Suprapubic skin (tissue), 4 donors: ENCODE measurements around the gene LILRA2. TPM values are rescaled to one million over a fixed set of nuclear protein-coding genes. Genes with fewer than 3 reads are reported as not detected.
"Not testable (repeated sequence)": the region's sequence is repeated elsewhere in the genome, so short reads cannot be mapped to it uniquely, and the experiment has no call there.

Source experiments
- DNase-seq, 2 donors: peaks; one replicate each; pipeline ENCODE4 v3.0.0-alpha.2; 2019; ENCODE audit warnings: low spot score in 2 of 2
- H3K27ac ChIP-seq: fragments of 200-600 bp; sonication (generic); one replicate; pipeline ENCODE4 v1.5.1; 2019
- H3K27me3 ChIP-seq: fragments of 200-600 bp; sonication (generic); one replicate; pipeline ENCODE4 v1.5.1; 2019
- H3K36me3 ChIP-seq: fragments of 200-600 bp; sonication (generic); one replicate; pipeline ENCODE4 v1.5.1; 2019
- H3K4me1 ChIP-seq: fragments of 200-600 bp; sonication (generic); one replicate; pipeline ENCODE4 v1.5.1; 2019
- H3K4me3 ChIP-seq: fragments of 200-600 bp; sonication (generic); one replicate; pipeline ENCODE4 v1.5.1; 2019; ENCODE audit warnings: mild to moderate bottlenecking
- H3K9me3 ChIP-seq: fragments of 200-600 bp; sonication (generic); one replicate; pipeline ENCODE4 v1.5.1; 2019
- EP300 ChIP-seq: sonication (generic); formaldehyde crosslinking; IDR thresholded peaks from one replicate; pipeline ENCODE4 v1.6.1; 2017; ENCODE audit warnings: antibody characterized with exemption
- POLR2A ChIP-seq, 2 donors: fragments of 450-650 bp; IDR thresholded peaks; one replicate each; pipeline ENCODE4 v1.6.1; 2017; ENCODE audit warnings: antibody characterized with exemption in 2 of 2, mild to moderate bottlenecking in 2 of 2, moderate library complexity in 2 of 2
- POLR2AphosphoS5 ChIP-seq, 3 donors: sonication (generic); formaldehyde crosslinking; IDR thresholded peaks; one replicate each; pipeline ENCODE4 v1.6.1; 2017; ENCODE audit warnings: antibody characterized with exemption in 3 of 3
- WGBS: methylation state at CpG from one replicate; pipeline ENCODE4 v1.1.5; 2018; 5-methylcytosine and 5-hydroxymethylcytosine counted together
- total RNA-seq, 4 donors: library from RNA; depleted of rRNA; stranded (reverse); fragments of >200 nt; gene quantifications; one replicate each; pipeline ENCODE4 v1.1.0, GENCODE V29; 2016
- TF ChIP-seq, protein P1 (sequence below), 2 donors: fragments of 200-600 bp in 1 of 2; fragments of 450-650 bp in 1 of 2; sonication (generic) in 1 of 2; IDR thresholded peaks; one replicate each; pipeline ENCODE4 v1.5.1; 2016 to 2019; ENCODE audit warnings: antibody characterized with exemption in 2 of 2, mild to moderate bottlenecking in 1 of 2, moderate library complexity in 1 of 2

Gene LILRA2
- total RNA-seq, 4 donors from 2014 or later, result 0.15 TPM; not detected in 3

DNA sequence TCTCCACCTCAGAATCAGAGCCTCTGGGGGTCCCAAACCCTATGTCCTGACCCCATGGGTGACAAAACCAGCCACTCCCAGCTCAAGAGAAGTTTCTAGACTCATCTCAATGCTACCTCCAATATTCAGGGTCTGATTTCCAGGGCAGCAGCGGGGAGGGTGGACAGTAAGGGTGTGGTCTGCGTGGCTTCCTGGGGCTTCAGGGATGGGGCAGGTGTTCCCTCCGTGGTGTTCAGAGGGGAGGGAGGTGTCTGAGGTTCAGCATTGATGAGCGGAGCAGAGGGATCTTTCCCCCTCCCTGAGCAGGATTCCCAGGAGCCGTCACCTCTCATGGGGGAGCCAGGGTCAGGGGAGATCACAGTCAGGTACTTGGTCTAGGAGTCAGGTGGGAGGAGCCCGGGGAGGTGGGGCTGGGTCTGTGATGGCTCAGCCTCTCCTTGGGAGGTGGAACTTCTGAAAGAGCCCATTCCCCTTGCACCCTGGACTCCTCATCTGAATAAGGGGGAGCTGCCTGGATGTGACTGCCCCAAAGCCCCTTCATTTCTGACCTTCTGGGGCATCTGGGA is 2.9 kb downstream of the LILRA2 start:
- H3K27ac ChIP-seq, result no peak overlapping the region
- H3K36me3 ChIP-seq, result no peaks in the 10 kb centered on the region
- WGBS, result 68% methylated on average over 6 of the region's 6 CpGs
- H3K4me1 ChIP-seq, result no peaks in the 10 kb centered on the region
- no peak for DNase-seq
- no peaks in the 10 kb centered on the region for H3K27me3 ChIP-seq
- TF ChIP-seq, protein P1, sequence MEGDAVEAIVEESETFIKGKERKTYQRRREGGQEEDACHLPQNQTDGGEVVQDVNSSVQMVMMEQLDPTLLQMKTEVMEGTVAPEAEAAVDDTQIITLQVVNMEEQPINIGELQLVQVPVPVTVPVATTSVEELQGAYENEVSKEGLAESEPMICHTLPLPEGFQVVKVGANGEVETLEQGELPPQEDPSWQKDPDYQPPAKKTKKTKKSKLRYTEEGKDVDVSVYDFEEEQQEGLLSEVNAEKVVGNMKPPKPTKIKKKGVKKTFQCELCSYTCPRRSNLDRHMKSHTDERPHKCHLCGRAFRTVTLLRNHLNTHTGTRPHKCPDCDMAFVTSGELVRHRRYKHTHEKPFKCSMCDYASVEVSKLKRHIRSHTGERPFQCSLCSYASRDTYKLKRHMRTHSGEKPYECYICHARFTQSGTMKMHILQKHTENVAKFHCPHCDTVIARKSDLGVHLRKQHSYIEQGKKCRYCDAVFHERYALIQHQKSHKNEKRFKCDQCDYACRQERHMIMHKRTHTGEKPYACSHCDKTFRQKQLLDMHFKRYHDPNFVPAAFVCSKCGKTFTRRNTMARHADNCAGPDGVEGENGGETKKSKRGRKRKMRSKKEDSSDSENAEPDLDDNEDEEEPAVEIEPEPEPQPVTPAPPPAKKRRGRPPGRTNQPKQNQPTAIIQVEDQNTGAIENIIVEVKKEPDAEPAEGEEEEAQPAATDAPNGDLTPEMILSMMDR (IDR thresholded peaks at IDR 0.05), result no peak
- TF ChIP-seq POLR2AphosphoS5 (IDR thresholded peaks at IDR 0.05) (no peak), POLR2A (IDR thresholded peaks at IDR 0.05) (no peak), EP300 (no peak)
- H3K9me3 ChIP-seq, result no peaks in the 10 kb centered on the region
- H3K4me3 ChIP-seq, result no peak overlapping the region

DNA sequence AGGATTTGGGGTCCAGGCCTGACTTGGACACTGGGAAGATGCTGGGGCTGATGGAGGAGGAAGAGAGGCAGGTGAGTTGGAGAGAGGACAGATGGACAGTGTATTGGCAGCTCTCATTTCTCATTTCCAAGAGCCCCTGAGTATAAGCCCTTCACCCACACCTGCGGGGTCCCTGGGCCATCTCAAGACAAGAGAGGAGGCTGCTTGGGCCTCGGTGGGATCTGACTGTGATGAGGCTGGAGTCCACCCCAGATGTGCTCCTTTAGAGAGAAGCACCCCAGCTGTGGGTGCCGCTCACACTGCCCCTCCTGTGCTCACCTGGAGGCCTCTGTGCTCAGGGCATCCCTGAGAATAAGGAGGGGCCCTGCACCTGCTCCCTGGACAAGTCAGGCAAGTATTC is 3.7 kb downstream of the LILRA2 start:
- TF ChIP-seq EP300, result no peak
- TF ChIP-seq, protein P1 (IDR thresholded peaks at IDR 0.05), result no peak
- TF ChIP-seq POLR2A (IDR thresholded peaks at IDR 0.05), result no peak
- TF ChIP-seq POLR2AphosphoS5 (IDR thresholded peaks at IDR 0.05), result no peak
- no peaks in the 10 kb centered on the region for H3K9me3 ChIP-seq
- no peaks in the 10 kb centered on the region for H3K27me3 ChIP-seq
- DNase-seq, result no peak
- no peak overlapping the region for H3K27ac ChIP-seq
- H3K4me1 ChIP-seq, result no peaks in the 10 kb centered on the region
- no peaks in the 10 kb centered on the region for H3K36me3 ChIP-seq
- 86% methylated on average over 3 of the region's 3 CpGs for whole genome bisulfite sequencing
- no peak overlapping the region for H3K4me3 ChIP-seq

DNA sequence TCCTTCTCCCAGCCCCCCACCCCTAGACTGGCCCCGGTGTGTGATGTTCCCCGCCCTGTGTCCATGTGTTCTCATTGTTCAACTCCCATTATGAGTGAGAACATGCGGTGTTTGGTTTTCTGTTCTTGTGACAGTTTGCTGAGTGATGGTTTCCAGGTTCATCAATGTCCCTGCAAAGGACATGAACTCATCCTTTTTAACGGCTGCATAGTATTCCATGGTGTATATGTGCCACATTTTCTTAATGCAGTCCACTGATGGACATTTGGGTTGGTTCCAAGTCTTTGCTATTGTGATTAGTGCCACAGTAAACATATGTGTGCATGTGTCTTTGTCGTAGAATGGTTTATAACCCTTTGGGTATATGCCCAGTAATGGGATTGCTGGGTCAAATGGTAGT is 4.7 kb downstream of the LILRA2 start:
- not testable (repeated sequence) for H3K9me3 ChIP-seq, H3K4me1 ChIP-seq, H3K36me3 ChIP-seq, DNase-seq, H3K4me3 ChIP-seq, H3K27me3 ChIP-seq, H3K27ac ChIP-seq
- 91% methylated on average over 5 of the region's 5 CpGs for WGBS

DNA sequence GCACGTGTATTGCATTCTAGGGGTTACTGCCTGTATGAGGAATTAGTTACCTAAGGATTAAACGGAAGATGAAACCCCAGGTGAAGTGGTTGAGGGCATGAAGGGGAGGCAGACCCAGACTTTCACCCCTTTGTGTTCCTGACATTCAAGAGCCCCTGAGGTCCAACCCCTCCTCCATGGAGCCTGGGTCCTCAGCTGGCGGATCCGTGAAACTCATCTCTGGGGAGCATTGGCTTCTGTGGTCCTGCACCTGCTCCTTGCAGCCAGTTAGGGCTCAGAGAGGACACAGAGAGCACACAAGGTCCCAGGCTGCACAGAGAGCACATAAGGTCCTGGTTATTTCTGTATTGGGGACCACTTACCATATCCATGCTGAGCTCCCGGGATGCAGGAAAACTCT is 12.8 kb downstream of the LILRA2 start:
- H3K9me3 ChIP-seq, result peaks cover 7% of the 10 kb centered on the region
- H3K4me3 ChIP-seq, result no peak overlapping the region
- no peaks in the 10 kb centered on the region for H3K4me1 ChIP-seq
- WGBS, result 63% methylated on average over 4 of the region's 5 CpGs
- DNase-seq, result no peak
- TF ChIP-seq POLR2AphosphoS5 (IDR thresholded peaks at IDR 0.05), result no peak
- TF ChIP-seq POLR2A (IDR thresholded peaks at IDR 0.05), result no peak
- TF ChIP-seq, protein P1 (IDR thresholded peaks at IDR 0.05), result no peak
- TF ChIP-seq EP300, result no peak
- no peaks in the 10 kb centered on the region for H3K36me3 ChIP-seq
- no peaks in the 10 kb centered on the region for H3K27me3 ChIP-seq
- no peak overlapping the region for H3K27ac ChIP-seq

DNA sequence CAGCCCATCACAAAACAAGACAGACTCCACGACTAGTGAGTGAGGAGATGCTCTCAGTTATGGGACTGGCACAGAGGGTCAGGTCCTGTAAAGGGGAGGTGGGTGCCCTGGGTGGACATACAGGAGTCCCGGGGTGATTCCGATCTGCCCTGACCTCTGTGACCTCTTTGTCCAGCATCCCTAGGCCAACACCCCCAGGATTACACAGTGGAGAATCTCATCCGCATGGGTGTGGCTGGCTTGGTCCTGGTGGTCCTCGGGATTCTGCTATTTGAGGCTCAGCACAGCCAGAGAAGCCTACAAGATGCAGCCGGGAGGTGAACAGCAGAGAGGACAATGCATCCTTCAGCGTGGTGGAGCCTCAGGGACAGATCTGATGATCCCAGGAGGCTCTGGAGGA is 13.4 kb downstream of the LILRA2 start:
- no peak overlapping the region for H3K27ac ChIP-seq
- H3K4me3 ChIP-seq, result no peak overlapping the region
- 78% methylated on average over 6 of the region's 7 CpGs for WGBS
- no peaks in the 10 kb centered on the region for H3K36me3 ChIP-seq
- TF ChIP-seq EP300 (no peak), POLR2A (IDR thresholded peaks at IDR 0.05) (no peak), POLR2AphosphoS5 (IDR thresholded peaks at IDR 0.05) (no peak)
- TF ChIP-seq, protein P1 (IDR thresholded peaks at IDR 0.05), result no peak
- H3K27me3 ChIP-seq, result no peaks in the 10 kb centered on the region
- DNase-seq, result no peak
- no peaks in the 10 kb centered on the region for H3K4me1 ChIP-seq
- H3K9me3 ChIP-seq, result peaks cover 7% of the 10 kb centered on the region

DNA sequence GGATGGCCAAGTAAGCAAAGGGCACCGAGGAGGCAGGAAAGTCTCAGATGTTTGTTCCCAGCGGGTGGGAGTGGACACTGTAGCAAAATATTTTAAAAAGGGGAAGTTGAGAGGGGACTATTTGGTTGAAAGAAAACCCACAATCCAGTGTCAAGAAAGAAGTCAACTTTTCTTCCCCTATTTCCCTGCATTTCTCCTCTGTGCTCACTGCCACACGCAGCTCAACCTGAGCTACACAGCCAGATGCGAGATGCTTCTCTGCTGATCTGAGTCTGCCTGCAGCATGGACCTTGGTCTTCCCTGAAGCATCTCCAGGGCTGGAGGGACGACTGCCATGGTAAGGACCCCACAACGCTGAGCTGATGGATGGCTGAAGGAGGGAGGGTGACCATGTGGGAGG is 19.9 kb downstream of the LILRA2 start, which contains the start of gene LILRA1:
Gene LILRA1, plus strand, starts transcription at position 188 of the 400 bp plus-strand sequence. CDS start 613 bp downstream, outside the sequence.
- H3K4me1 ChIP-seq, DNase-seq, H3K27me3 ChIP-seq, H3K36me3 ChIP-seq, H3K9me3 ChIP-seq, H3K27ac ChIP-seq, H3K4me3 ChIP-seq: not testable (repeated sequence)
- 79% methylated on average over 6 of the region's 6 CpGs for WGBS

GRCh38 chr19:54593931-54594626 is 20.5 kb downstream of the LILRA2 start:
- H3K27me3 ChIP-seq, H3K36me3 ChIP-seq, H3K4me3 ChIP-seq, DNase-seq, H3K27ac ChIP-seq, H3K4me1 ChIP-seq, H3K9me3 ChIP-seq: not testable (repeated sequence)
- WGBS, result 46% methylated on average over 3 of the region's 9 CpGs
